OCI-LY3 (cell line): ENCODE results near the gene ITGA2.

Experiments
- EZH2phosphoT487 ChIP-seq: fragments of 200-600 bp; shearing (Covaris generic); IDR thresholded peaks from 2 replicates; pipeline ENCODE4 v1.6.1; 2018; ENCODE audit warnings: antibody characterized with exemption, mixed run types, low read depth
- TF ChIP-seq, protein P1 (sequence below): fragments of 200-600, 300-600 bp; sonication (generic); IDR thresholded peaks from 2 replicates; pipeline ENCODE4 v1.5.1; 2014; ENCODE audit warnings: antibody characterized with exemption, low read length, low read depth

DNA sequence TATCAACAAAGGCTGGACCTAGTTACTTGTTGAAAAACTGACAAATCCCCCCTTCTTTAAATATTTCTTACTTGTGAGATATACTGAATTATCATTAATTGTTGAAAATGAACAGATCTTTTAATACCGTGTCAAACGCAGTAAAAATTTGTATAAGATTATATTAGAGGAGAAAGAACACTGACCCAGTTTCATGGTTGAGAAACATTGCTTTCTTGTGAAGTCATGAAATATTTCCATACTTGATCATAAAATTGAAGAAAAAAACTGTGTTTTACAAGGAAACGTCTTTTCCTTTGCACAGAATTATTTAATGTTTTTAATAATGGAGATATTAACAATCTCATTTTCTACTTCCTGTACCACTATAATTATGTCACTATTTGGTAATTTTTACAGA, 74.6 kb downstream of the ITGA2 start:
- TF ChIP-seq, protein P1, sequence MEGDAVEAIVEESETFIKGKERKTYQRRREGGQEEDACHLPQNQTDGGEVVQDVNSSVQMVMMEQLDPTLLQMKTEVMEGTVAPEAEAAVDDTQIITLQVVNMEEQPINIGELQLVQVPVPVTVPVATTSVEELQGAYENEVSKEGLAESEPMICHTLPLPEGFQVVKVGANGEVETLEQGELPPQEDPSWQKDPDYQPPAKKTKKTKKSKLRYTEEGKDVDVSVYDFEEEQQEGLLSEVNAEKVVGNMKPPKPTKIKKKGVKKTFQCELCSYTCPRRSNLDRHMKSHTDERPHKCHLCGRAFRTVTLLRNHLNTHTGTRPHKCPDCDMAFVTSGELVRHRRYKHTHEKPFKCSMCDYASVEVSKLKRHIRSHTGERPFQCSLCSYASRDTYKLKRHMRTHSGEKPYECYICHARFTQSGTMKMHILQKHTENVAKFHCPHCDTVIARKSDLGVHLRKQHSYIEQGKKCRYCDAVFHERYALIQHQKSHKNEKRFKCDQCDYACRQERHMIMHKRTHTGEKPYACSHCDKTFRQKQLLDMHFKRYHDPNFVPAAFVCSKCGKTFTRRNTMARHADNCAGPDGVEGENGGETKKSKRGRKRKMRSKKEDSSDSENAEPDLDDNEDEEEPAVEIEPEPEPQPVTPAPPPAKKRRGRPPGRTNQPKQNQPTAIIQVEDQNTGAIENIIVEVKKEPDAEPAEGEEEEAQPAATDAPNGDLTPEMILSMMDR: no peak
- no peak for TF ChIP-seq EZH2phosphoT487
